ENCODE results near the gene CACNA1F.

Gene CACNA1F

GRCh38 chrX:49233887-49234555, 881 bp upstream of the CACNA1F start:
- H3K4me2 ChIP-seq (ENCODE audit: low read length, poor library complexity, severe bottlenecking), result no peak overlapping the region
- no peak overlapping the region for H3K27ac ChIP-seq (ENCODE audit: low read length, poor library complexity, severe bottlenecking)
- H4K91ac ChIP-seq (ENCODE audit: low read length), result no peak overlapping the region
- H3K4me3 ChIP-seq (ENCODE audit: insufficient read depth in 1 of 2, low read depth in 1 of 2, low read length in 2 of 2), result no peak overlapping the region
- H3K9ac ChIP-seq (ENCODE audit: low read length), result no peak overlapping the region
- no peak overlapping the region for H3K14ac ChIP-seq (ENCODE audit: low read length in 2 of 2)
- no peaks in the 10 kb centered on the region for H3K36me3 ChIP-seq (ENCODE audit: control insufficient read depth in 1 of 2, insufficient read depth in 2 of 2, low read depth in 1 of 2, low read length in 2 of 2)
- no peak overlapping the region for H2AFZ ChIP-seq (ENCODE audit: low read depth, low read length)
- H2AK5ac ChIP-seq (ENCODE audit: low read length, severe bottlenecking), result no peak overlapping the region
- H4K8ac ChIP-seq (ENCODE audit: low read length), result no peak overlapping the region
- no peaks in the 10 kb centered on the region for H3K27me3 ChIP-seq (ENCODE audit: control insufficient read depth in 1 of 2, insufficient read depth in 1 of 2, low read length in 2 of 2)
- no peak overlapping the region for H2BK120ac ChIP-seq (ENCODE audit: low read depth, low read length)
- H3K79me1 ChIP-seq (replicated peaks; ENCODE audit: low read length, poor library complexity, severe bottlenecking), result peaks cover 3% of the 10 kb centered on the region
- no peak overlapping the region for H2BK15ac ChIP-seq (ENCODE audit: low read depth, poor library complexity, severe bottlenecking)
- WGBS, result 94% methylated on average over 52 of the region's 56 CpGs
- no peak overlapping the region for H3K23ac ChIP-seq (ENCODE audit: low read length in 2 of 2)
- no peaks in the 10 kb centered on the region for H3K9me3 ChIP-seq (ENCODE audit: control insufficient read depth, low read length)
- no peak overlapping the region for H2BK12ac ChIP-seq (ENCODE audit: low read length in 2 of 2)
- H3K4me1 ChIP-seq (ENCODE audit: control insufficient read depth, insufficient read depth, low read depth, low read length), result peaks cover 5% of the 10 kb centered on the region
- H2BK5ac ChIP-seq (ENCODE audit: low read depth, low read length, poor library complexity, severe bottlenecking), result no peak overlapping the region
- H3K4ac ChIP-seq (ENCODE audit: low read depth in 1 of 2, low read length in 2 of 2), result no peak overlapping the region
- H3K18ac ChIP-seq (ENCODE audit: low read depth in 1 of 2, low read length in 2 of 2), result no peak overlapping the region
- no peak for DNase-seq

GRCh38 chrX:49232525-49232924, 615 bp downstream of the CACNA1F start:
- DNase-seq, result no peak
- H3K14ac ChIP-seq (ENCODE audit: low read length in 2 of 2), result no peak overlapping the region
- 94% methylated on average over 1 of the region's 2 CpGs for WGBS
- no peak overlapping the region for H3K27ac ChIP-seq (ENCODE audit: low read length, poor library complexity, severe bottlenecking)
- H3K27me3 ChIP-seq (ENCODE audit: control insufficient read depth in 1 of 2, insufficient read depth in 1 of 2, low read length in 2 of 2), result no peaks in the 10 kb centered on the region
- no peak overlapping the region for H3K4ac ChIP-seq (ENCODE audit: low read depth in 1 of 2, low read length in 2 of 2)
- no peak overlapping the region for H2BK15ac ChIP-seq (ENCODE audit: low read depth, poor library complexity, severe bottlenecking)
- H3K4me3 ChIP-seq (ENCODE audit: insufficient read depth in 1 of 2, low read depth in 1 of 2, low read length in 2 of 2), result no peak overlapping the region
- no peak overlapping the region for H3K9ac ChIP-seq (ENCODE audit: low read length)
- no peak overlapping the region for H4K8ac ChIP-seq (ENCODE audit: low read length)
- H3K79me1 ChIP-seq (replicated peaks; ENCODE audit: low read length, poor library complexity, severe bottlenecking), result peaks cover 3% of the 10 kb centered on the region
- no peak overlapping the region for H4K91ac ChIP-seq (ENCODE audit: low read length)
- H3K4me1 ChIP-seq (ENCODE audit: control insufficient read depth, insufficient read depth, low read depth, low read length), result peaks cover 5% of the 10 kb centered on the region
- H2BK5ac ChIP-seq (ENCODE audit: low read depth, low read length, poor library complexity, severe bottlenecking), result no peak overlapping the region
- H2BK12ac ChIP-seq (ENCODE audit: low read length in 2 of 2), result no peak overlapping the region
- H2AK5ac ChIP-seq (ENCODE audit: low read length, severe bottlenecking), result no peak overlapping the region
- no peak overlapping the region for H2BK120ac ChIP-seq (ENCODE audit: low read depth, low read length)
- no peak overlapping the region for H3K23ac ChIP-seq (ENCODE audit: low read length in 2 of 2)
- no peak overlapping the region for H3K4me2 ChIP-seq (ENCODE audit: low read length, poor library complexity, severe bottlenecking)
- H3K36me3 ChIP-seq (ENCODE audit: control insufficient read depth in 1 of 2, insufficient read depth in 2 of 2, low read depth in 1 of 2, low read length in 2 of 2), result no peaks in the 10 kb centered on the region
- no peak overlapping the region for H2AFZ ChIP-seq (ENCODE audit: low read depth, low read length)
- no peak overlapping the region for H3K18ac ChIP-seq (ENCODE audit: low read depth in 1 of 2, low read length in 2 of 2)
- no peaks in the 10 kb centered on the region for H3K9me3 ChIP-seq (ENCODE audit: control insufficient read depth, low read length)

GRCh38 chrX:49231333-49232000, 1.7 kb downstream of the CACNA1F start:
- WGBS, result 92% methylated on average over 10 of the region's 10 CpGs
- peaks cover 0 to 4% of the 10 kb centered on the region in 2 experiments for H3K27me3 ChIP-seq (ENCODE audit: control insufficient read depth in 1 of 2, insufficient read depth in 1 of 2, low read length in 2 of 2)
- no peak overlapping the region for H2BK5ac ChIP-seq (ENCODE audit: low read depth, low read length, poor library complexity, severe bottlenecking)
- peaks cover 3% of the 10 kb centered on the region for H3K79me1 ChIP-seq (replicated peaks; ENCODE audit: low read length, poor library complexity, severe bottlenecking)
- no peak overlapping the region for H2AFZ ChIP-seq (ENCODE audit: low read depth, low read length)
- no peak overlapping the region for H3K4me2 ChIP-seq (ENCODE audit: low read length, poor library complexity, severe bottlenecking)
- no peak overlapping the region for H2BK120ac ChIP-seq (ENCODE audit: low read depth, low read length)
- no peak overlapping the region for H3K4ac ChIP-seq (ENCODE audit: low read depth in 1 of 2, low read length in 2 of 2)
- DNase-seq, result no peak
- H3K9me3 ChIP-seq (ENCODE audit: control insufficient read depth, low read length), result no peaks in the 10 kb centered on the region
- H3K4me1 ChIP-seq (ENCODE audit: control insufficient read depth, insufficient read depth, low read depth, low read length), result peaks cover 5% of the 10 kb centered on the region
- no peaks in the 10 kb centered on the region for H3K36me3 ChIP-seq (ENCODE audit: control insufficient read depth in 1 of 2, insufficient read depth in 2 of 2, low read depth in 1 of 2, low read length in 2 of 2)
- H2BK12ac ChIP-seq (ENCODE audit: low read length in 2 of 2), result no peak overlapping the region
- no peak overlapping the region for H3K4me3 ChIP-seq (ENCODE audit: insufficient read depth in 1 of 2, low read depth in 1 of 2, low read length in 2 of 2)
- H4K91ac ChIP-seq (ENCODE audit: low read length), result no peak overlapping the region
- no peak overlapping the region for H3K27ac ChIP-seq (ENCODE audit: low read length, poor library complexity, severe bottlenecking)
- no peak overlapping the region for H3K9ac ChIP-seq (ENCODE audit: low read length)
- no peak overlapping the region for H3K14ac ChIP-seq (ENCODE audit: low read length in 2 of 2)
- no peak overlapping the region for H4K8ac ChIP-seq (ENCODE audit: low read length)
- no peak overlapping the region for H3K23ac ChIP-seq (ENCODE audit: low read length in 2 of 2)
- no peak overlapping the region for H2AK5ac ChIP-seq (ENCODE audit: low read length, severe bottlenecking)
- H3K18ac ChIP-seq (ENCODE audit: low read depth in 1 of 2, low read length in 2 of 2), result no peak overlapping the region
- H2BK15ac ChIP-seq (ENCODE audit: low read depth, poor library complexity, severe bottlenecking), result no peak overlapping the region

GRCh38 chrX:49230500-49231232, 2.5 kb downstream of the CACNA1F start:
- WGBS, result 9% methylated on average over 25 of the region's 44 CpGs
- Histone ChIP-seq H3K4me3 (ENCODE audit: insufficient read depth in 1 of 2, low read depth in 1 of 2, low read length in 2 of 2) (peak overlapping the region; percentile 42 to 44), H3K9ac (ENCODE audit: low read length) (peak overlapping the region; percentile 26), H4K91ac (ENCODE audit: low read length) (no peak overlapping the region), H2BK12ac (ENCODE audit: low read length in 2 of 2) (no peak overlapping the region), H4K8ac (ENCODE audit: low read length) (no peak overlapping the region), H3K27me3 (ENCODE audit: control insufficient read depth in 1 of 2, insufficient read depth in 1 of 2, low read length in 2 of 2) (peaks cover 0 to 5% of the 10 kb centered on the region in 2 experiments), H2AFZ (ENCODE audit: low read depth, low read length) (no peak overlapping the region), H3K4ac (ENCODE audit: low read depth in 1 of 2, low read length in 2 of 2) (no peak overlapping the region), H3K79me1 (replicated peaks; ENCODE audit: low read length, poor library complexity, severe bottlenecking) (no peaks in the 10 kb centered on the region), H3K36me3 (ENCODE audit: control insufficient read depth in 1 of 2, insufficient read depth in 2 of 2, low read depth in 1 of 2, low read length in 2 of 2) (no peaks in the 10 kb centered on the region), H3K4me1 (ENCODE audit: control insufficient read depth, insufficient read depth, low read depth, low read length) (peaks cover 5% of the 10 kb centered on the region), H2AK5ac (ENCODE audit: low read length, severe bottlenecking) (no peak overlapping the region), H2BK15ac (ENCODE audit: low read depth, poor library complexity, severe bottlenecking) (no peak overlapping the region), H3K9me3 (ENCODE audit: control insufficient read depth, low read length) (no peaks in the 10 kb centered on the region), H3K4me2 (ENCODE audit: low read length, poor library complexity, severe bottlenecking) (peak overlapping the region; percentile 46), H3K14ac (ENCODE audit: low read length in 2 of 2) (no peak overlapping the region), H2BK5ac (ENCODE audit: low read depth, low read length, poor library complexity, severe bottlenecking) (no peak overlapping the region), H3K18ac (ENCODE audit: low read depth in 1 of 2, low read length in 2 of 2) (no peak overlapping the region), H3K23ac (ENCODE audit: low read length in 2 of 2) (no peak overlapping the region), H2BK120ac (ENCODE audit: low read depth, low read length) (no peak overlapping the region), H3K27ac (ENCODE audit: low read length, poor library complexity, severe bottlenecking) (no peak overlapping the region)
- no peak for DNase-seq
